Upper lobe of left lung (tissue), 4 donors: ENCODE results near the gene HDHD3.

Source experiments
- POLR2A ChIP-seq, 4 donors: fragments of 450-650 bp; IDR thresholded peaks; one replicate each; pipeline ENCODE4 v1.5.1; 2016 to 2017; ENCODE audit warnings: antibody characterized with exemption in 4 of 4, mild to moderate bottlenecking in 2 of 4
- POLR2AphosphoS5 ChIP-seq, 2 donors: sonication (generic); formaldehyde crosslinking; IDR thresholded peaks; one replicate each; pipeline ENCODE4 v1.5.1; 2017; ENCODE audit warnings: antibody characterized with exemption in 2 of 2
- TF ChIP-seq, protein P1 (sequence below), 6 experiments: fragments of 450-650 bp in 4 of 6; fragments of 200-600 bp in 2 of 6; sonication (generic) in 2 of 6; IDR thresholded peaks; one replicate each; pipeline ENCODE4 v1.5.1; 2016 to 2019; ENCODE audit warnings: antibody characterized with exemption in 6 of 6

DNA sequence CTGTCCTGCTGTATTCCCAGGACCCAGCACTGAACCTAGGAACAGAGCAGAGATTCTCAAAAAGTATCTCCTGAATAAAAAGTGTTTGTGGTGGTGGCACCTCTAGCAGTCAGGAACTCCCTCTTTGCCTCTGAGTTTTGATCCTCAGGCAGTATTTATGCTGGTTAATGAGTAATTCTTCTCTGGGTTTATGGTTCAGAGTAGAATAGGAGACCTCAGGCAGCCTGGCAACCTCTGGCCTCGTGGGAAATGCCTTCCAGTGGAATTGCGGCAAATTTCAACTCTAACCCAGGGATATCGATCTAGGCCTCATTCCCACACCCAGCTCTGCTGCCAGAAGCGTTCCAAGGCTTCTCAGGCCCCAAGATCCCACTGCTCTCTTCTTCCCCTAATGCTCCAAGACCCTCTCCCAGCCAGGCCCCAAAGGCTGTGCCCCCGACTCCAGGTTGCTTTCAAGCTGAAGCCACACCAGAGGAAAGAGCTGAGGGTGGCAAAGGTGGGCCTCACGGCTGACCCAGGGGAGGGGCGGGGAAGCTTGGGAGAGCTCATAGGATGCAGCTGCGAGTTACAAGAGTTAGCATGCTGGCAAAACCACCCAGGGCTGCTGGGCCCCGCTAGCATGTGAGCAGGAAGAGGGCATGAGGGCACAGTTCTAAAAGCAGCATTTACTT is 10.9 kb upstream of the HDHD3 start:
- TF ChIP-seq, protein P1, sequence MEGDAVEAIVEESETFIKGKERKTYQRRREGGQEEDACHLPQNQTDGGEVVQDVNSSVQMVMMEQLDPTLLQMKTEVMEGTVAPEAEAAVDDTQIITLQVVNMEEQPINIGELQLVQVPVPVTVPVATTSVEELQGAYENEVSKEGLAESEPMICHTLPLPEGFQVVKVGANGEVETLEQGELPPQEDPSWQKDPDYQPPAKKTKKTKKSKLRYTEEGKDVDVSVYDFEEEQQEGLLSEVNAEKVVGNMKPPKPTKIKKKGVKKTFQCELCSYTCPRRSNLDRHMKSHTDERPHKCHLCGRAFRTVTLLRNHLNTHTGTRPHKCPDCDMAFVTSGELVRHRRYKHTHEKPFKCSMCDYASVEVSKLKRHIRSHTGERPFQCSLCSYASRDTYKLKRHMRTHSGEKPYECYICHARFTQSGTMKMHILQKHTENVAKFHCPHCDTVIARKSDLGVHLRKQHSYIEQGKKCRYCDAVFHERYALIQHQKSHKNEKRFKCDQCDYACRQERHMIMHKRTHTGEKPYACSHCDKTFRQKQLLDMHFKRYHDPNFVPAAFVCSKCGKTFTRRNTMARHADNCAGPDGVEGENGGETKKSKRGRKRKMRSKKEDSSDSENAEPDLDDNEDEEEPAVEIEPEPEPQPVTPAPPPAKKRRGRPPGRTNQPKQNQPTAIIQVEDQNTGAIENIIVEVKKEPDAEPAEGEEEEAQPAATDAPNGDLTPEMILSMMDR (IDR thresholded peaks at IDR 0.05): no peak
- TF ChIP-seq POLR2AphosphoS5 (IDR thresholded peaks at IDR 0.05): no peak
- TF ChIP-seq POLR2A (IDR thresholded peaks at IDR 0.05): no peak
